ENCODE measurements around the gene CCDC88B.

The CCDC88B gene

GRCh38 chr11:64343767-64344559 lies 4.0 kb downstream of the CCDC88B start:
- no peak for DNase-seq (ENCODE audit: low spot score)

- no peak for DNase-seq (ENCODE audit: low spot score)
Observed at GRCh38 chr11:64344787-64345186, 4.8 kb downstream of the CCDC88B start.

- no peak for DNase-seq (ENCODE audit: low spot score)
Observed at GRCh38 chr11:64347193-64347867, 7.3 kb downstream of the CCDC88B start.

DNA sequence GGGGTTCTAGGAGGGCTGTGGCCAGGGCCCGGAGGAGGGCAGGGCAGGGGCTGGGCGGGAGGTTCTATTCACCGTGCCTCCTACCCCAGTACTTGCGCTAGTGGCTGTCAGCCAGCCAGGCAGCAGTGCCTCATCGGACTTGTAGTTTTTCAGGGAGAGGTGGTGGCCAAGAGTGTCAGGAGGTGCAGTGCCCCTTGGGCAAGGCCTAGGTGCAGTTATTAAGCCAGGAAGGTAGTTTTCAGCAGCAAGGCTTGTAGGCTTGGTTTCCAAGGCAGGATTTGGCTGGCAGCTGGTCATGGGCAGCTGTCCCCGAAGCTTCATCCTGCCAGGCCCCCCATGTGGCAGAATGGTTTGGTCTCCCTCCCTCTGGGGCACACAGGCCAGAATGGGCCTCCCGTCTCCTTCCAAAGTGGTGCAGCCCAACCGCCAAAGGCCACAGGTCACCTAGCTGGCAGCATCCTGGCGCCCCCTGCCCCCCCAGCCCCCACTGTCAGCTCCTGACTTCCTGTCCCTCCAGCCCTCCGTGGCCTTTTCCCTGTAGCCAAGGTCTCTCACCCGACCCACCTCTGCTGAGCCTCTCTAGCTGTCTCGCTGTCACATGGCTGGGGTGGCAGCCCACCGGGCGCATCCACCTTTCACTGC lies 8.5 kb downstream of the CCDC88B start:
- DNase-seq (ENCODE audit: low spot score), result no peak

- no peak for DNase-seq (ENCODE audit: low spot score)
Observed at GRCh38 chr11:64349025-64349387, 9.0 kb downstream of the CCDC88B start.

GRCh38 chr11:64349404-64349803 lies 9.4 kb downstream of the CCDC88B start:
- DNase-seq (ENCODE audit: low spot score), result no peak

- no peak for DNase-seq (ENCODE audit: low spot score)
Observed at GRCh38 chr11:64351136-64351631, 11.2 kb downstream of the CCDC88B start.

- DNase-seq (ENCODE audit: low spot score), result no peak
Observed at GRCh38 chr11:64352099-64352994, 12.3 kb downstream of the CCDC88B start.

DNA sequence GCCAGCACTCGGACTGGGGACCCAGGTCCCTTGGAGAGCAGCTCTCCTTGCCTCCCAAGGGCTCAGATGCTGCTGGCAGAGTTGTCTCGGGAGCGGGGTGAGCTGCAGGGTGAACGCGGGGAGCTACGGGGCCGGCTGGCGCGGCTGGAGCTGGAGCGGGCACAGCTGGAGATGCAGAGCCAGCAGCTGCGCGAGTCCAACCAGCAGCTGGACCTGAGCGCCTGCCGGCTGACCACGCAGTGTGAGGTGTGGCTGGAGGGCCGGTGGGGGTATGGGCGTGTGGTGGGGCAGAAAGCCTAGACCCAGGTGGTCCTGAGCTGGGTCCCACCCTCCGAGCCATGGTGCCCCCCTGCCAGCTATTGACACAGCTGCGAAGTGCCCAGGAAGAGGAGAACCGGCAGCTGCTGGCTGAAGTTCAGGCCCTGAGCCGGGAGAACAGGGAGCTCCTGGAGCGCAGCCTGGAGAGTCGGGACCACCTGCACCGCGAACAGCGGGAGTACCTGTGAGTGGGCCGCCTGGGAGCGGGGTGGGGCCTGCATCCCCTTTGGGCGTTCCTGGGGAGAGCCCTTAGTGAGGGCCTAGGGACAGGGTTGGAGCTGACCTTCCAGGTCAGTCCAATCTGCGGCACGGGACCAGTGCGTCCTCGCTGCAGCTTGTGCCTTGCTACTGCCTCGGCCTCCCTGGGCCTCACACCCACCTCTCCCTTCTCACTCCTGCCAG lies 13.2 kb downstream of the CCDC88B start:
- no peak for DNase-seq (ENCODE audit: low spot score)

- DNase-seq (ENCODE audit: low spot score), result no peak
Observed at GRCh38 chr11:64353715-64354506, 13.9 kb downstream of the CCDC88B start.

GRCh38 chr11:64355078-64355940 lies 15.3 kb downstream of the CCDC88B start:
- DNase-seq (ENCODE audit: low spot score), result peak; percentile 94

- peak; percentile 29 for DNase-seq (ENCODE audit: low spot score)
Observed at GRCh38 chr11:64356498-64357411, 16.8 kb downstream of the CCDC88B start.

GRCh38 chr11:64357446-64357845 lies 17.4 kb downstream of the CCDC88B start:
- no peak for DNase-seq (ENCODE audit: low spot score)

DNA sequence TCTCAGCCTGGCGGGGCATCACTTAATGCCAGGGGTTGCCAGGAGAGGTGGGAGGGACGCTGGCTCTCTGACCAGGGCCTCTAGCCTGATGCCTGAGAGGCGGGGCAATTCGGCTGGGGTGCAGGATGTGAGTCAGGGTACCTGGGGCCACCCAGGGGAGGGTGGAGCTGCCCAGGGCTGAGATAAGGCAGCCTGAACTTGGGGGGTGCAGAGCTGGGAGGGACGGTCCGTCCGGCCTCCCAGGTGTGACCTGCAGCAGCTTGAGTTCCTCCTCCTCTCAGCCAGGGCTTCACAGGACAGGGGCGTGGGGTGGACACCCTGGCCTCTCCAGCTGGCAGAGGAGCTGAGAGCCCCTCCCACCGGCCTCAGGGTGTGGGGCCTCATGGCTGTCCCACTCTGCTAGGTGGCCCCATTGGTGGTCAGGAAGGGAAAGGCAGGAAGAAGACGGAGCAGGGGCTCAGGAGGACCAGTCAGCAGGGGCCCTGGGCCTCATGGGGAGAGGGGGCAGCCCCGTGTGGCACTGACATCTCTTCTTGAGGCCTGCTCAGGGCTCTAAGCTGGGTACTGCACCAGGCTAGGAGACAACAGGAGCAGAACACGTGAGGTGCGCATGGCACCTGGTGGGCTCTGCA lies 18.0 kb downstream of the CCDC88B start:
- DNase-seq (ENCODE audit: low spot score), result no peak

DNA sequence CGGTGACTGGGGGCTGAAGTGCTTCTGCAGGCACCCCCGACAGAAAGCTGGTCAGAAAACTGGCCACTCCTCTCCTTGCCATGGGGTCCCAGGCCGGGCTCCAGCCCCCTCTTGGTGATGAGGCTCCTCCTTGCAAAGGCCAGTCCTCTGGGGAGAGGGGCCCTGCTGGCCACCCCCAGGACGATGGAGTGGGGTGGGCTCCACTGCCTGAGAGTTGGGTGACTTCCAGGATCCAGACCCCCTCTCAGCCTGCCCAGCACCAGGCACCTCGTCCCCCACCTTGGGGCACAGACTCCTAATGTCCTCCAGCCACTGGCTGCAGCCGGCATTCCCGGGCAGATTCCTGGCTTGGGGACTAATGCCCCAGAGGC lies 18.5 kb downstream of the CCDC88B start:
- no peak for DNase-seq (ENCODE audit: low spot score)

DNA sequence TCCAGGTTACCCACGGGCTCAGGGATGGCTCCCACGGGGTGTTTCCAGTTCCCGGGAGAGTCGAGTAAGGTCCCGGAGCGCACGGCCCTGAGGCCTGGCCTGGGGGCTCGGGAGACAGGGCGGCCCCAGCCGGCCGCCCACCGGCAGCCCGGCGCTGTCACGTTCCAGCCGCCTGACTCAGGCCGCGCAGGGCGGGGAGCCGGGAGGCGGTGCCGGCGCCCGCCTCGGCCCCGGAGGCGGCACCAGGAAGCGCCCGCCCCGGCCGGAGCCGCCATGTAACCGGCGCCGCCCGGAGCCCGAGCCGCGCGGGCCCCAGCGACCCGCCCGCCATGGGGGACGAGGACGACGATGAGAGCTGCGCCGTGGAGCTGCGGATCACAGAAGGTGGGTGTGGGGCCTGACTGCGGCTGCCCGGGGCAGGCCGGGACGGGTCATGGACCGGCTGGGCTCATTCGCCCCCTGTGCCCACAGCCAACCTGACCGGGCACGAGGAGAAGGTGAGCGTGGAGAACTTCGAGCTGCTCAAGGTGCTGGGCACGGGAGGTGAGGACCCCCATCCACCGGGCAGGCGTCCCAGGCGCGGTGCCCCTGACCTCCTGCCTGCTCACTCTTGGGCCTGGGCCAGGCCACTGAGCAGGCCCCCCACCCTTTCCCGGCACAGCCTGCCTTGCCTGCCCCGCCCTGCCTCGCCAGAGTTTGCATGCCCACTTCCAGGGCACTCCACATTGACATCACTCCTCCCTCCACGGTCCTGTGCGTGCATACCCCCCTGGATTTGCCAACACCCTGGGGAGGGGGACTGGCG lies 19.1 kb downstream of the CCDC88B start, which contains the start of gene RPS6KA4:
RPS6KA4 (plus strand) TSS at position 256 of the 805 bp plus-strand sequence; CDS start at position 330, 74 bp downstream.
- DNase-seq (ENCODE audit: low spot score), result peak; percentile 95
